ENCODE data around the gene SH2D4B. TPM values are rescaled to one million over a fixed set of nuclear protein-coding genes. Genes with fewer than 3 reads are reported as not detected.

The SH2D4B gene
- total RNA-seq, 2 experiments from 2014 or later: 0.11 to 0.21 TPM

GRCh38 chr10:80567292-80567691 lies 29.6 kb downstream of the SH2D4B start:
- CTCF ChIA-PET: no interaction called here

GRCh38 chr10:80569131-80569895 lies 31.6 kb downstream of the SH2D4B start:
- ChIA-PET CTCF (no interaction called here), POLR2A (no interaction called here)

More at GRCh38 chr10:80567292-80567691, 29.6 kb downstream of the SH2D4B start:
- POLR2A ChIA-PET: no interaction called here

- CTCF ChIA-PET: no interaction called here
Measured at GRCh38 chr10:80571352-80571751, 33.6 kb downstream of the SH2D4B start.

GRCh38 chr10:80579181-80579763 lies 41.6 kb downstream of the SH2D4B start:
- ChIA-PET CTCF (no interaction called here), POLR2A (no interaction called here)

More at GRCh38 chr10:80571352-80571751, 33.6 kb downstream of the SH2D4B start:
- POLR2A ChIA-PET: no interaction called here

GRCh38 chr10:80579849-80580637 lies 42.3 kb downstream of the SH2D4B start:
- ChIA-PET POLR2A (no interaction called here), CTCF (interaction anchor here (1.4 kb wide), 1 partner anchor 20 kb away, joined by 4 read pairs; no protein-coding TSS in a partner anchor)

- ChIA-PET POLR2A (no interaction called here), CTCF (interaction anchor here (1.4 kb wide), 1 partner anchor 19 kb away, joined by 4 read pairs; no protein-coding TSS in a partner anchor)
Measured at GRCh38 chr10:80580638-80581468, 43.2 kb downstream of the SH2D4B start.

- POLR2A ChIA-PET: no interaction called here
- CTCF ChIA-PET: interaction anchor here (1.4 kb wide), 1 partner anchor 19 kb away, joined by 4 read pairs; no protein-coding TSS in a partner anchor
Measured at GRCh38 chr10:80581469-80581835, 43.8 kb downstream of the SH2D4B start.

- ChIA-PET CTCF (no interaction called here), POLR2A (no interaction called here)
Measured at GRCh38 chr10:80582286-80582960, 44.7 kb downstream of the SH2D4B start.

- ChIA-PET POLR2A (no interaction called here), CTCF (no interaction called here)
Measured at GRCh38 chr10:80583685-80584084, 46.0 kb downstream of the SH2D4B start.

- CTCF ChIA-PET: interaction anchor here (1.6 kb wide), 1 partner anchor 11 kb away, joined by 4 read pairs; no protein-coding TSS in a partner anchor
- POLR2A ChIA-PET: no interaction called here
Measured at GRCh38 chr10:80585812-80586211, 48.1 kb downstream of the SH2D4B start.

GRCh38 chr10:80588546-80588945 lies 50.8 kb downstream of the SH2D4B start:
- CTCF ChIA-PET: no interaction called here
- POLR2A ChIA-PET: no interaction called here

- POLR2A ChIA-PET: no interaction called here
Measured at GRCh38 chr10:80589726-80590373, 52.1 kb downstream of the SH2D4B start.

GRCh38 chr10:80590585-80591125 lies 53.0 kb downstream of the SH2D4B start:
- ChIA-PET POLR2A (no interaction called here), CTCF (no interaction called here)

More at GRCh38 chr10:80589726-80590373, 52.1 kb downstream of the SH2D4B start:
- CTCF ChIA-PET: no interaction called here

- ChIA-PET POLR2A (no interaction called here), CTCF (interaction anchor here (0.6 to 1.3 kb wide), 7 partner anchors 11 to 239 kb away, joined by 3 to 4 read pairs (median 3); no protein-coding TSS in a partner anchor)
Measured at GRCh38 chr10:80596391-80597257, 58.9 kb downstream of the SH2D4B start.

- ChIA-PET POLR2A (no interaction called here), CTCF (interaction anchor here (1.1 kb wide), 1 partner anchor 46 kb away, joined by 4 read pairs; no protein-coding TSS in a partner anchor)
Measured at GRCh38 chr10:80598084-80598798, 60.5 kb downstream of the SH2D4B start.

GRCh38 chr10:80598951-80599350 lies 61.2 kb downstream of the SH2D4B start:
- ChIA-PET POLR2A (no interaction called here), CTCF (interaction anchor here (1.1 kb wide), 2 partner anchors 10 to 46 kb away, joined by 3 to 4 read pairs; no protein-coding TSS in a partner anchor)

Data from activated CD8-positive, alpha-beta memory T cell treated with anti-CD3 and anti-CD28 coated beads for 36 hours (primary cell).